HG02678 (cell line): Measurements from ENCODE around the gene CISD3.

Experiments
- ATAC-seq: cut with Tn5 transposase; IDR thresholded peaks from one replicate; pipeline ENCODE4 v1.9.1; 2021; ENCODE audit warnings: mild to moderate bottlenecking, moderate library complexity; ENCODE audit not compliant: unreplicated experiment

CISD3 gene

DNA sequence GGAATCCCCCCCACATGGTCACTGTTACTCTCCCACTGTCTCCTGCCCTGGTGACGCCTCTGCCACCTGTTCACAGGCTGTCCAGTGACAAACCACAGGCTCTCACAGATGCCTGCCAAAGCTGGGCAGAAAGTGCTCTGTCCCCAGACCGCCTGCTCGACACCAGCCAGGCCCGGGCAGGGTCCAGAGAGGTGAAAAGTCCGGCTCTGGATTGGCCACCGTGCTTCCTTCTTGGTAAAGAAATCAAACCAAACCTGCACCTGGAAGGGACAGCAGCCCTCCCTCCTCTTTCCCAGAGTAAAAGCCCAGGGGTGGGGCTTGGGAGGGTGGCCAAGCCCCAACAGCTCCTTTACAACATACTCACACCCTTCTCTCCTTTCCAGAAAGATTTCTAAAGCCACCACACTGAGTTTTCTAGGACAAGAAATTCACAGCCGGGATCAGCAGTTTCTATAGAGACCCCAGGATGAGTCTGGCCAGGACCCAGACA lies 11.8 kb downstream of the CISD3 start:
- ATAC-seq = no peak

DNA sequence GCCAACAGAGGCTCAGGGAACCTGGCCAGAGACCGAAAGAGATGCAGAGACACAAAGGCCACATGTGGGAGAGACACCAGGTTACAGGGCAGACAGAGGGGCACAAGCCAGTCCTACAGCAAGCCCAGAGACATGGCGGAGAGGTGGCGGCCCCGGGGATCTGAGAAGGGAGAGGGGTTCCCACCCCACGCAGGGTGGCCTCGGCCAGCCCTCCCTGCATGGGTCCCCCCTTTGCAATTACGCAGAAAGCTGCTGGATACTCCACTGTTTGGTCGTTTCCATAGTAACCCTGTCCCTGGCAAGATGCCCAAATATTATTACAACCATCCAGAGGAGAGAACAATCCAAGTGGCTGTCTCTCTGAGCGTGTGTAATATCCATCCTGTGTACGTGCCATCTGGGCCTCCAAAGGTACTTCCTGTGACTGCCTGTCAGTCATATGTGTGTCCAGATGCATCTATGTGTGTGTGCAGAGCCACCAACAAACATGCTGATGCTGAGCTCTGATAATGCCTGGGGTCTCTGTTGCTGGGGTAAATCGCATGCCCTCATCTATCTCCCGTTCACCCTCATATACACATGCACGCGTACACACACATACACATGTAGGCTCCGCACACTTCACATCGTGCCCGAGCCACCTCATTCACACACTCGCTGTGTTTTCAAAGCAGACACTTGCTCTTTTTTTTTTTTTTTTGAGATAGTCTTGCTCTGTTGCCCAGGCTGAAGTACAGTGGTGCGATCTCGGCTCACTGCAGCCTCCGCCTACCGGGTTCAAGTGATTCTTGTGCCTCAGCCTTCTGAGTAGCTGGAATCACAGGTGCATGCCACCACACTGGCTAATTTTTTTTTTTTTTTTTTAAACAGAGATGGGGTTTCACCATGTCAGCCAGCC lies 12.5 kb downstream of the CISD3 start:
- no peak for ATAC-seq

DNA sequence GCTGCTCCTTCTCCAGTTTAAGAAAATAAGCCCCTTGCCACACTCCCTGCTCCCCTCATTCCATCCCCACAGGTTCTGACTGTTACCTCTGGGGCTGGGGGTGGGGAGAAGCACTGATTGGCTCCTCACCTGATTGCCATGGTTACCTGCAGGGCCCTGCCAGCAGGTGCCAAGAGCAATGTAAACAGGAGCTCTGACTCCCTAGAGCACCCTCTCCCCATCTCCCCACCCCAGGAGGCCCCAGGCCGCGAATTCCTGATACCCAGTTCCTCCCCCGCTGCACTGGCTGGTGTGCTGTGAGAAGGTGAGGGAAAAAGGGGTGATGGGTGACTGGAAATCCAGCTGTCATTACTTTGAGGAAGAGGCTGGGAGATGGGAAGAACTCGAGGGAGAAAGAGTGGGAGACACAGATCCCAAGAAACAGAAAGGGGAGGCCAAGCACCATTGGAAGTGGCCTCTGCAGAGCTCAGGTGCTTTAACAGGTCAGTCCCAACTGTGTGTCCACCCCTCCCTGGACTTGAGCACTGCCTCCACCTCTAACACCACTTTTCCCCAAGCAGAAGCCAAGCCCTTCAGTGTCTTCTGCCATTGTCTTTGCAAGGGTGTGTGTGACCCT lies 13.5 kb downstream of the CISD3 start:
- ATAC-seq = no peak

DNA sequence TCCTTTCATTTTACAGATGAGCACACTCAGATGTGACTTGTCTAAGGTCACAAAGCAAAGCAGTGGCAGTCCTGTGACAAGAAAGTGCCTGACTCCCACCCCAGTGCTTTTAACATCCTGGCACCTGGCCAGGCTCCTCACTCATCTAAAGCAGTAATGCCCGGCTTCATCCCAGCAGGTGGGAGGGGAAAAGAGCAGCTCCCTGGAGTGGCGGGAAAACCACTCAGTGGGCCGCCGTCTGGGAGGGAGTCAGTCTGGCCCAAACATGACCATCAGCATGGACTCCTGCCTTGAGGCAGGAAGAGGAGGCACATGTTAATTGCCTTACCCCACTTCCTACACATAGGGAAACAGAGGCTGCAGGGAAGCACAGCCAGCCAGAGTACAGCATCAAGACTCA lies 15.4 kb downstream of the CISD3 start:
- no peak for ATAC-seq

DNA sequence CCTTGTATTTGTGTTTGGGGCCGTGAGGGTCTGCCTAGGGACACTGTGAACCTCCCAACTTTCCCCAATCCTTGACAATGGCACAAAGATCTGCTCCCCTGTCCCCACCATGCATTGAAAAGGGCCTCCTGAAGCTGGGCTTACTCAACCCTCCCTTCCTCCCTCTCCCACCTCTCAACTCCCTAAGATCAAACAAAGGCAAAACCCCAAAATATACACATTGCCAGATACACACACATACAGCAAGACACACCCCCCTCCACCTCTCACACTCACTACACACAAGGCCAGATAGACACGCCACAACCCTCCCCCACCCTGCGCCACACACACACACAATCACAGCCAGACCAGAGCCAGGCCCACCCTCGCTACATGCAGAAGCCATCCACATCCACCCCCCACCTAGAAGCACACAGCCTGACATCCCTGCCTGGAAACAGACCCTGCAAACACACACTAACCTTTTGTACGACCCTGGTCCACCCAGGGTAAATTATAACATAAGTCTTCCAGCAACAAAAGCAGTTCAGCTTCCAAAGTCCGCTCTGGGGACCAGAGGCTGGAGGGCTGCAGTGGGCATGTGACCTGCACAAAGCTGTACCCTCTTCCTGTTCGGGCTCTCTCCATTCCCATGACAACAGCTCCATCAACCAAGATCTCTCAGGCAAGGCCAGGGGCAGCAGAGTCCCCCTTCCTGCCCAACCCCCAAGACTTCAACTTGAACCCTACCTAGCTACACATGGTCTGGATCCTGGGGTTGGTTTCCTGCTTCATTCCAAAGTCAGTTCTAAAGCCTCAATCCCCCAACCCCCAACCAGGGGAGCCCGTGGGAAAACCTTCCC lies 16.1 kb downstream of the CISD3 start:
- no peak for ATAC-seq

DNA sequence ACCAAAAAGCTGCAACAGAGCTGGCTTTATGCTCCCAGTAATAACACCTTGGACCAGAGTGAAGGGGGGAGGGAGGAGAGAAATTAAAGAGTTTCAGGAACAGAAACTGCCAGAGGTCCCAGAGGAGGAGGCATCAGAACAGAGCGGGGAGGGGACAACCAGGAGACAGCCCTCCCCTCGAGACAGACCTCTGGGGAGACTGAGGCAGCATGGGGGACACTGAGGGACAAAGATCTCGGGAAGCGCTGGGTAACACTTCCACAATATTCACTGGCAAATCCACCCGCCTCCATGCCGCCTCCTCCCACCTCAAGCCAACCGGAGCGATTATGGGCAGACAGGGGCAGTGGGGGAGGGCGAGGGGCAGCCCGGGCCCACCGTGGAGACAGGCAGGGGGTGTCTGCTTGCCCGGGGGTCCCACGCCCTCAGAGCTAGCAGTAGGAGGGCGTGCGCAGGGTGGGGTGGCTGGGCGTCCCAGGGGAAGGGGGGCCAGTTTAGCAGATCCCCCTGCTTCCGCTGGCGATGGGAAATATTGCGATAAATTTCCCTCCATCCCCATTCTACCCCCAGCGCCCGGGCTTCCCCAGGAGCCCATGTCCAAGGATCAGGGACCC lies 16.8 kb downstream of the CISD3 start:
- ATAC-seq = no peak

DNA sequence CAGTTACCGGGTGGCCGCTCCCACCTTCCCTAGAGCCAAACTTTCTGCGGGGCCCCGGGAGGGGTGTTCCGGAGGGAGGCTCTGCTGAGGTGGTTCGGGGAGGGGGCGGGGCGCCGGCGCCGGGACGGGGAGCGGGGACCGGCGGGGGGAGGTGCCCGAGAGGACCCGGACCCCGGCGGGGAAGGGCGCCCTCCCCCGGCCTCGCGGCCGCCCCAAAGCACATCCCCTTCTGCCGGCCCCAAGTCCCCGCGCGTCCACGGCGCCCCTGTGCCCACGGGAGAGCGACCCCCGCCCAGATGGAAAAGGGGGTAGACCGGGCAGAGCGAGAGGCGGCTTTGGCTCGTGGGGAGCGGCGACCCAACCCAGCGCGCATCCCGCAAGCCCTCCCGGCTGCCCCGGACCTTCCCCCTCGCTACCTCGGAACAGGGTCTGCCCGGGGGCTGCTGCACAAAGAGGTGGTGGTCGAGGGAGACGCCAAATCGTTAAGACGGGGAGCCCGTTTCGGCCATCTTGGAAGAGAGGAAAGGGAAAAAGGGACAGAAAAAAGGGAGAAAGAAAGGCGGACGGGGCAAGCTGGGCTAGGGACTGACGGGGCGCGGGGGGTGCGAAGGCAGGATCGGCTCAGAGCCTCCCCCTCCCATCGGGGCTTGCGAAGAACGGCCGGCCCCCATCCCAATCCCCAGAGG lies 17.5 kb downstream of the CISD3 start:
- no peak for ATAC-seq

DNA sequence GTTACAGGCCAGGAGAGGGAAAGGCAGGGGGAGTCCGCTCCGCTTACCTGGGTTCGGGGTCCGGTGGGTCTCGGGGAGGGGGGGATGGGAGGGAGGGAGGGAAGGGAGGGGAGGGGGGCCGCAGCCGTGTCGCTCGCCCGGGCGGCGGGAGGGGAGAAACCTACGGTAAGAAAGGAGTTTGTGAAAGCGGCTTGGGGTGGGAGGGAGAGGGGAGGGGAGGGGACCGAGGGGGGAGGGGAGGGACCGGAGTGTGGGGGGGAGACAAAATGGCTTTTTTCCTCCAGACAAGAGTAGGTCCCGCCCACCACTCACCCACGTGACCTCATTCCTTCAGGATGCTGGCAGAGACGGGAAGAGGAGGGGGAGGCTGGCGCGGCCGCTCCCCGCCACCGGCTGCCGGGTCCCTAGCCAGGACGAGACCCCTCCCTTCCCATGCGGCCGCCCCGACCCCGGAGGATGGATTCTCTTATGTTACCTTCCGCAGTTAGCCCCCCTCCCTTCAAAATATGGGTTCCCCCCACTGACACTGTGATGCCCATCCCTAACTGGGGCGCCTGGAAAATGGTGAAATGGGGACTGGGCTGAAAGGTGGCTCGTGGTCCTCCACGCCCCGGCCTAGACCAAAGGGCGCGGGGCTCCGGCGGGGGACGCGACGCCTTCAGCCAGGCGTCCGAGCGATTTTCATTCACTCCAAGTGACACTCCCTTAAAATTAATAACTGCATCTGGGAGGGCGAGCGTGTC lies 18.2 kb downstream of the CISD3 start, which contains the start of gene PCGF2:
Gene PCGF2 (minus strand): TSS at position 188 of the 743 bp plus-strand sequence. CDS start 7,934 bp downstream, outside the sequence.
- ATAC-seq = no peak

DNA sequence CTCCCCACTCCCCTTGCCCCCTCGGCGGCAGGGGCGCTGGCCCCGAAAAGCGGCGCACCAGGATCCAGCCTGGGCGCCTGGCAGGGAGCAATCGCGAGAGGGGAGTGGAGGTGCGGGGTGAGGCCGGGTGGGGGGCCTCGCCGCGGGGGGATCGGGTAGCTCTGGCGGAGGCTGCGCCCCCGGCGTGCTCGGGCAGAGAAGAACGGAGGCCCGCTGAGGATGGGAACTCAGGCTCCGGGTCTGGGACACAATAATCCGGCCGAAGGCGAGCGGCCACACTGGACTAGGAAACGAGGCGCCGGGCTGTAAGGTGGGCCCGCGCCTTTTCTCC lies 18.7 kb downstream of the CISD3 start:
- no peak for ATAC-seq

DNA sequence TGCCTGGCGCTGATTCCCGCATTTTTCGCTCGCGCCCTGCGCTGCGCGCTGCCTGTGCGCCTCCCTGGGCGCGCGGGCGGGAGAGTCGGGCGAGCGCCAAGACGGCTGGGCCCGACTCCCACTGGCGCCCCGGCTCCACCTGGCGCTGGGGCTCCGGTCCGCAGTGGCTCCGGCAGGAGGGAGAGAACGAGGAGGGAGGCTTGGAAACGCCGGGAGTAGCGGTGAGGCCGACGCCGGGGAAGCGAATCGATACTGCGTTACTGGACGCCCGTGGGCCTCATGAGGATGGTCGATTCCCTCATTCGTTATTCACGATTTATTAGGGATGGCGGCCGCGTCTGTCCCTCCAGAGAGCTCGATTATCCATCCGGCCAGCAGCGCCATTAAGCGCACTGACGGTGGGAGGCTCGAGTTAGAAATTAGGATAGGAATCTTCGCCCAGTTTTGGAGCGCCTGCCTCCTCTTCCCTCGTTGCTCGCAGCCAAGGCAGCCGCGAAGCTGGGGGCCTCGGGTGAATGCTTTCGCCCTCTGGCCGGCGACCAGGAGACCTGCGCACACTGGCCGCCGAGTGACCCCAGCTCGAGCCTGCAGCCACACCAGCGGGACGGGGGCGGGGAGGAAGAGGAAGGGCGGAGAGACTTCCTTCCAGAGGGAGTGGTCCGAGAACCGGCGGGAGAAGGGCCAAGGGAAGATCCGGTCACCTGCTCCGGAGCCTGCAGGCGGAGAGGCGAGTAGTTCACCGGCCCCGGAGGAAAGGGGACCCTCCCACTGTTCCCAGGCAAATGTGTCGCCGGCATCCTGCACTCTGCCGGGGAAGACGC lies 19.3 kb downstream of the CISD3 start:
- ATAC-seq = no peak

DNA sequence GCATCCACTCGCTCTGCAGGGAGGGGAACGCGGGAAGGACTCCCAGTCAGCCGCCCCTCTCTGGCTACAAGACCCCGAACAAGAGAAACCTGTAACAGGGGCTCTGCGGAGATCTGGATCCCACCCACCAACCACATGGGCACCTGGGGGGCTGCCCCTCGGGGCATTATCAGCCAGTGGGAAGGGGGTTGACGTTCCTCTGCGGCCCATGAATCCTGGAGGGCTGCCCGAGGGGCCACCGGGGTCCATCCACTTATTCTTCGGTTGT lies 19.8 kb downstream of the CISD3 start:
- no peak for ATAC-seq

DNA sequence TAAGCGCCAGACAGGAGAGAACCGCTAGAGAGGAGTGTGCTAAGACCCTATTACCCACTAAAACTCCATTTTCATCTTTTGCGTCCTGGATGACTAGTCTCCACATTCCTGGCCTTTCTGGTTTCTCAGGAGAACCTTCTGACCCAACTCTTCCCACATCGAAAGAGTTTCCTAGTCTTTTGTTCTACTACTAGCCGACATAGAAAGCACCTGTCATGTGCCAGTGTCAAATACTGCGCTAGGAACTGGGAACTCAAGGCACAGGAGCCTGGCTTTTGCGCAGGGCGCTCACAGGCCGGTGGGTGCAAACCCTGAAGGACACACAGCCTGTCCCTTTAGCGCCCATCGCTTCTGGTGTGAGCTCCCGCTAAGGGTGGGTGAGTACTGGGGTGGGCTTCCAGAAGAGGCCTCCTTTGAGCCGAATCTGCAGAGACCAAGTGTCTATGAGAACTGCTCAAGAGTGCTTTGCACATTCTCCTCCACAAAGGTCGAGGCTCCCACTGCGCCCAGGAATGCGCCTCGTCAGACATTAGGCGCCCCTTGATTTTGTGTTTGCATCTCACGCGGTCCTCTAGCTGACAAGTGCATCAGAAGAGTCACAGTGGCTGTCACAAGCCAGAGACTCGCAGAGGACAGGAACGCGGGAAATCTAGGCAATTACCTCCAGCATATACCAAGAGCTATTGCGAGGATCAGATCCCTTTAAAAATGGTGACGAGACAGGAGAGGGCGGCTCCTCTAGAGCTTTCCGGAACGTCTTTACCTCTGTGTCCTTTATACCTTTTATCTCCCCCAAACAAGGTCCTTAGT lies 20.4 kb downstream of the CISD3 start:
- no peak for ATAC-seq

DNA sequence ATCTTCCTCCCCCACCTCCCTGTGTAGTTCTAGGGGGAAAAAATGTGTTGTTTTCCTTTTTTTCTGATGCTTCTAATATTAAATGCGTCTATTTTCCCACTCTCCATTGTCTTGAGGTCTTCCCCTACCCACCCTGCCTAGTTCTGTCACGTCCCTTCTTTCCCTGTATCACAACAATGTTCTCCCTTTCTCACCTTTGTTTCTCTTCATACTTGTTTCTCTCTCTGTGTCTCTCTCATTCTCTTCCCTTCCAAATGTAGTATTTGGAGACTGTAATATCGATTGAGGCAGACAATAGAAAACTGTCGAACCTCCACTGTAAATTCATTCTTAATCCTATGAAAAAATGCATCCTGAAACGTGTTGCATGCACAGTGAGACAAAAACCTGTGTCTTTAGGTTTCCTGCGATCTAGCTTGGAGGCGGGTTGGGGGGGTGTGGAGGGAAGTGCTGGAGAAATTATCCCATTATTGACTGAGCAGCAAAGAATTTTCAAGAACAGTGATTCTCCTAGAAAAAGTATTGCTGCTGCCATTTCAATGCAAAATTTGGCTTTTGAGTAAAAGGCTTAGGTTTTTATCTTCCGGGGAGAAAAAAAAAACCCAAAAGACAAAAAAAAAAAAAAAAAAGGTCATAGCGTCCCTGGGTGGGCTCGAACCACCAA lies 21.1 kb downstream of the CISD3 start:
- ATAC-seq = no peak

DNA sequence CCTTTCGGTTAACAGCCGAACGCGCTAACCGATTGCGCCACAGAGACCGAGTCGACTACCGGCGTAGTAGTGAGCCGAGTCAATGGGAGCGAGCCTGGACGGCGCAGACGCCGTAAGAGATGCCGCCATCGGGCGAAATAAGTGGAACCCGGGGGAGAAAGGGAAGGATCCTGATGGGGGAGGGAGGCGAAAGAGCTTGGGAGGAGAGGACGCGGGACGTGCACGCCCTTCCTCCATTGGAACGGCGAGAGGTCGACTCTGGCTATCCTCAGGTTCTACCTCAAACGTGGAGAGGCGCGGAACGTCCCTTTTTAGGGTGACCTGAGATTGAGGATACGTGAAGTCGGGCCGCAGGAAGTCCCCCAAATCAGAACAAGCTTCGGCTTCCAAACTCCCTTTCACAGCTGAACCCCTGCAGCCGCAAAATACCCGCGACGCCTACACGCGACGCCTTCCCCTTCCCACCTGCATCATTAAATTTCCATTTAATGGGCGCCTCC lies 21.7 kb downstream of the CISD3 start:
- ATAC-seq = no peak

DNA sequence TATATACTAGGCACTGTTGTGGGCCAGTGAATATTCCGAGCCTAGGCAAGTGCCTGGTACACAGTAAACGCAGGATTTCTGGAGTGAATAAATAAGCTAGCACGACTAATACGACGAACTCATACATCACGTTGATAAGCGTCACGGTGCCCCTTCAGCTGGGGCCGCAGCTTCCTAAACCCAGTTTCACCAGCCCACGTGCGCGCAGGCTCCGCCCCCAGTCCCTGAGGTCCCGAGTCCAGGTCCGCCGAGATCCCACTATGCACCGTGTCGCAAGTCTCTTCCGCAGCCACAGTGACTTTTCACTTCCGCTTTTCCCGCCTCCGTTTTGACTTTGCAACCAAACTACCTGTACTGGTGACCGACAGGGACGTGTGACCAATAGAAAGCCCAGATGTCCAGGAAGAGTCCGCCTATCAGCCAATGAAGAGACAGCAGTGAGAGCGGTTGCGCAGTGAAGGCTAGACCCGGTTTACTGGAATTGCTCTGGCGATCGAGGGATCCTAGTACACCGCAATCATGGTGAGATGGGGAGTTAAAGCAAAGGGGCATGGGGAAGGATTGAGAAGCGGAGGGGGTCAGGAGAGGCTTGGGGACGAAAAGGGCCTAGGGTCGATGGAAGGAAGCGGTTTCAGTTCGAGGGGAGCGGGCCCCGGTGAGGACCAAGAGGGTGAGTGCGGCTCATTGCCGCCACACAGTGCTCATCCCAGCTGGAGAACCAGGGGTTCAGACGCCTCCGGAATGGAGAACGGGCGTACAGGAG lies 22.3 kb downstream of the CISD3 start, which contains the start of gene PSMB3:
Gene PSMB3 (plus strand): TSS at position 434 of the 763 bp plus-strand sequence. CDS start 86 bp downstream, at position 520.
- peak; percentile 91 for ATAC-seq

DNA sequence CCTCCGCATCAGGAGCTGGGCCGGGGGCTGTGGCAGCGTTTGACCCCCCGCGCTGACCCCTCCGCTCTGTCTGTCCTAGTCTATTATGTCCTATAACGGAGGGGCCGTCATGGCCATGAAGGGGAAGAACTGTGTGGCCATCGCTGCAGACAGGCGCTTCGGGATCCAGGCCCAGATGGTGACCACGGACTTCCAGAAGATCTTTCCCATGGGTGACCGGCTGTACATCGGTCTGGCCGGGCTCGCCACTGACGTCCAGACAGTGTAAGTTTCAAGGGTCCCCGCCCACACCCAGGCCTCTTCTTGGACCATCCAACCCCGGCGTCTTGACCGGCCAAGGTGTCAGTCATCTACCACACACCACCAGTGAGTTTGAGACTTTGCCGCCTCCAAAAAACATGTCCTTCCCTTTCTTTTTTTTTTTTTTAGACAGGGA lies 22.9 kb downstream of the CISD3 start:
- no peak for ATAC-seq

DNA sequence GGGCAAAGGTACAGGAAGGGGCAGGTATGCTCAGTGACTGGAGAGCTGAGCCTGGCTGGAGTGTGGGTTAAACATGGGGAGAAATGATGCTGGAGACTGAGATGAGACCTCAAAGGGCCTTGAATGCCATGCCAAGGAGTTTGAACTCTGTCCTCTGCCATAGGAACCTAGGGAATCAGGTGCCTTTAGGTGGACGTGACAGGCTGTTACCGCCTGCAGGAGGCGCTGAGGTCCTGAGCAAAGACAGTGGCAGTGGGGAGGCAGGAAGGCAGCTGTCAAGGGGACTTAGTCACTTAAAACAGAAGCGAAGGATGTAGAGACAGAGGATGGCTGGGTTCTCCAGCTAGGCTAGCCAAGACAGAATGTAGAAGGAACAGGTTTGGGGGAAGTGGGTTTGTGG lies 31.5 kb downstream of the CISD3 start:
- no peak for ATAC-seq
